HG02884 (cell line): ENCODE data around the gene TENT4A.
"Not testable (repeated sequence)": the region's sequence is repeated elsewhere in the genome, so short reads cannot be mapped to it uniquely, and the experiment has no call there.

Experiments
- ATAC-seq: cut with Tn5 transposase; IDR thresholded peaks from one replicate; pipeline ENCODE4 v1.9.1; 2021; ENCODE audit warnings: mild to moderate bottlenecking, moderate library complexity; ENCODE audit not compliant: unreplicated experiment

Gene TENT4A

DNA sequence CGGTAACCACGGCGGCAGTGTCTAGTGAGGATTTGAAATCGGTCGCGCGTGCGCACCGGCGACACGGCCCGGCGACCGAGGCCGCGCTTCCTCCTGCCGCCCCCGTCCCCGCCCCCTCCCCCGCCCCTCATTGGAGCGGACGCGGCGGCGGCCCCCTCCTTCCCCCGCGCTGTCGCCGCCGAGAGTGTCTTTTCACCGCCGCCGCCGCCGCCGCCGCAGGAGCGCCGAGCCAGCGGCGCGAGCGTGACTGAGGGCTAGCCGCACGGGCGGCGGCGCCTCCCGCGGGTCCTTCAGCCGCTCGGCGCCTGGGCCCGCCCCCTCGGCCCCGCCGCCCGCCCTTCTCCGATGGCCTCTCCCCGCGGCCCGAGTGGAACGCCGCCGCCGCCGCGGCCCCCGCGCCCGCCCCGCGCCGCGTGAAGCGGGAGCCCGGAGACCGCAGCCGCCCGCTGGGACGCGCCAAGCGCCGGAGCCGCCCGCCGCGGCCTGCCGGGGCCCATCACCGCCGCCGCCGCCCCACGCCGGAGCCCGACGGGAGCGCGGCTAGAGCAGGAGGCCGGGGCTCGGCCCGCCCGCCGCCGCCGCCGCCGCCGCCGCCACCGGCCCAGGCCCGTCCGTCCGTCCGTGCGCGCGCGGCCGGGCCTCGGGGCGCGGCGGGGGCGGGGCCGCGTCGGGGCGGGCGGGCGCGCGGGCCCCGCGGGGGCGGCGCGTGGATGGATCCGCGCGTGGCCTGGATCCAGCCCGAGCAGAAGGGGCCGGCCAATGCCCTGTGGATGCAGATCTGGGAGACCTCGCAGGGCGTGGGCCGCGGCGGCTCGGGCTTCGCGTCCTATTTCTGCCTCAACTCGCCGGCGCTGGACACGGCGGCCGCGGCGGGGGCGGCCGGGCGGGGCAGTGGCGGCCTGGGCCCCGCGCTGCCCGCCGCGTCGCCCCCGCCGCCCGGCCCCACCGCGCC is at the start of gene TENT4A:
TENT4A (plus strand) TSS at position 159 of the 952 bp plus-strand sequence; CDS start at position 711, 552 bp downstream.
- peak; percentile 15 for ATAC-seq

DNA sequence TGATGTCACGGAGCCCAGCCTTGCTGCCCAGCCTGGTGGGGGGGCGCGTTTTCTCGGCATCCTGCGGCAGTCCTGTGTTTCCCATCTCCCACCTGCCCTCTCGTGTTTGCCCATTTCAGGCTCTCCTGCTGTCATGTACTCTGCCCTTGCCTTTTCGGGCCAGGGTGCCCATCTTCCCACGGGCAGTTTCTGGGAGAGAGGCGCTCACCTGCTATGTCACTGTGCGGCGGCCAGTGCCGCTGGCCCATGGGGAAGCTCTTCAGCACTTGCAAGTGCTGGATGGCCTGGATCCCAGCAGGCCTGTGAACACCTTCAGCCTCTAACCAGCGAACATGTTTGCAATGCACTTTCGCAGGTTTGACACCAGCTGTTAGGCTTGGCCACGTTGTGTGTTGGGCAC is 46.5 kb upstream of the TENT4A start:
- no peak for ATAC-seq

DNA sequence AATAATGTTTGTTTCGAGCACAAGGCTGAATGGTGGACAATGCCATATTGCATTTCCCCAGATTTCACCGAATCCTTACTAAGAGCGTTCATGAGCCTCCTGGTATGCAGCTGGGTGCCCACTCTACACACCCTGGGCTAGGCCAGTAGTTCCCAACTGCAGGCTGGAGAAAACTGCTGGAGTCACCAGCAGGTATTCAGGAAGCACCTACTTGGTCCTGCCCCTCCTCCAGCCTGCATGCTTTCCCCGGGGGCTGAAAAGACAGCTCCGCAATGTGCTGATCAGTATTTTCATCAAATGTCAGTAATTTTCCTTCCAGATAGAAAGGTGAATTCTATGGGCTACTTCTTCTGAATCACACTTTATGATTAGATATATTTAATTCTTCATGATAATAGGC is 45.6 kb upstream of the TENT4A start:
- ATAC-seq = no peak

DNA sequence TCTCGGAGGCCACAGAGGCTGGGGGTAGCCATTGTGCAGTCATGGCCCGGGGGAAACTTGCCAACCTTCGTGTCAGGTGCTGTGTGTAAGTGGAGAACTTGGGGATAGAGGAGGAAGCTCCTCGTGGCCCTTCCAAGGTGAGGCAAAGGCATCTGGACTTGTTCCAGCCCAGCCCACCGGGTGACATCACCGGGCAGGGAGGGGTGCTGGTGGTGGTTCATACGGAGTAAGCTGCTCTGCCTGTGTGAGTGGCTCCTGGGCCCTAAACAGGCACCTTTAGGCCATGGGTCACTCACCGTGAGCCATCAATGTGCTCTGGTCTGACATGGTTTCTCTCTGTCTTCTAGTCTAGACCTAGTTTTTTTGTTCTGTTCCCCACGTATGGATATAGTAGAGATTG is 44.5 kb upstream of the TENT4A start:
- ATAC-seq = not testable (repeated sequence)

DNA sequence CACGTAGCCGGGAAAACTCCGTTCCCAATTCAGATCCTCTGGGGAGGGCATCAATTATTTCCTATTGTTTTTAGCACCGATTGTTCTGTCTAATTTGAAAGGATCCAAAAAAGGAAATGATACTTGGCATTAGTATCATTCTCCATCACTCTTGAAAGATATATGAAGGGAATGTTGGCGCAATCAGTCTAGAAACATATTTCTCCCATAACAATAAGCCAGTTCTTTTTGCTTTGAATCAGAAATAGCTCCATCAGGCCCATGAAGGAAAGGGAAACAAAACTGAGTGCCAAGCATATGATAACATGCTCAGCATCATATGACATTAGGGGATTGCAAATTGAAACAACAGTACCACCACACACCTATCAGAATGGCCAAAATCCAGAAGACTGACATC is 40.2 kb upstream of the TENT4A start:
- ATAC-seq = no peak

DNA sequence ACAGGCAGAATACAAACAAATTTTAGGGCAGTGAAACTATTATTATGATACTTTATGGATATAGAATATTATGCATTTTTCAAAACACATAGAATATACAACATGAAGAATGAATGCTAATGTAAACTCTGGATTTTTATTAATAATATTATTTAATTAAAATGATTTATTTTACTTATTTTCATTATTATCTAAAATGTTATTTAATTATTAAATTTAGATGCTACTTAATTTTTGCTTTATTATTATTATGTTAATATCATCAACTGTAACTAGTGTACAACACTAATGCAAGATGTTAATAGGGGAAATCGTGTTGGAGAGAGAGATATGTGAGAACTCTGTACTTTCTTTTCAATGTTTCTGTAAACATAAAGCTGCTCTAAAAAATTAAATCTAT is 39.3 kb upstream of the TENT4A start:
- no peak for ATAC-seq

DNA sequence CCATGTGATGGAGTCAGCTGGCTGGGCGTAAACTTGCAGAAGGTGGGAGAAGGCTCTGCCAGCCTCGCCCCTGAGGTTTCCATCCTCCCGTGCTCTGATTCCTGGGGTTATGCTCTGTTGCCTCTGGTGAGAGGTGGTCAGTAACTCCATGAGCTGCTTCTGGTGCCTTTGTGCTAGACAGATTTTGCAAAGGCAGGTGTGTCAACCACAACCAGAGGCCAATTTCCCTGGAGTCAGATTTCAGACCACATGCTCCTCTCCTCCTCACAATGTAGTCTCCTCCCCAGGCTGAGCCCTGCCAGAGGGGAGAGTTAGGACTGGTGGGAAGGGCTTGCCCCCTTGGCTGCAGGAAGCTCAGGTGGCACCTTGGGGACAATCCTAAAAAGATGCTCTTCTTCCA is 38.8 kb upstream of the TENT4A start:
- no peak for ATAC-seq

DNA sequence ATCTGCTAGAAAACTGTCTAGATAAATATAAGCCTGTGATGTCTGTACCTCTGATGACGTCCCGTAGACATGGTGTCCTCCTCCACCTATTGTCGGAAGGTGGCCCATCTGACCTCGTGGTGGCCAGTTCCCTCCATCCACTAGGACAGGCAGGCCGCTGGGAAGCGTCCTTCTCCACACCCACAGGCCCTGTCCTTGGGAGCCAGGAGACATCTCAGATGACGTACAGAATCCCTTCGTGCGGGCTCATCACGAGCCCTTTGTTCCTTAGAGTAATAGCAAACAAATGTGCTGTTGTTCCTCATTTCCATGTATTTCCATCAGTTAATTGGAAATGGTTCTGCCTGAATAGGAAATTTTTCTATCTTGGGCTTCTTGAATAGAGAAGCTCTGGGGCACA is 38.3 kb upstream of the TENT4A start:
- ATAC-seq = no peak

DNA sequence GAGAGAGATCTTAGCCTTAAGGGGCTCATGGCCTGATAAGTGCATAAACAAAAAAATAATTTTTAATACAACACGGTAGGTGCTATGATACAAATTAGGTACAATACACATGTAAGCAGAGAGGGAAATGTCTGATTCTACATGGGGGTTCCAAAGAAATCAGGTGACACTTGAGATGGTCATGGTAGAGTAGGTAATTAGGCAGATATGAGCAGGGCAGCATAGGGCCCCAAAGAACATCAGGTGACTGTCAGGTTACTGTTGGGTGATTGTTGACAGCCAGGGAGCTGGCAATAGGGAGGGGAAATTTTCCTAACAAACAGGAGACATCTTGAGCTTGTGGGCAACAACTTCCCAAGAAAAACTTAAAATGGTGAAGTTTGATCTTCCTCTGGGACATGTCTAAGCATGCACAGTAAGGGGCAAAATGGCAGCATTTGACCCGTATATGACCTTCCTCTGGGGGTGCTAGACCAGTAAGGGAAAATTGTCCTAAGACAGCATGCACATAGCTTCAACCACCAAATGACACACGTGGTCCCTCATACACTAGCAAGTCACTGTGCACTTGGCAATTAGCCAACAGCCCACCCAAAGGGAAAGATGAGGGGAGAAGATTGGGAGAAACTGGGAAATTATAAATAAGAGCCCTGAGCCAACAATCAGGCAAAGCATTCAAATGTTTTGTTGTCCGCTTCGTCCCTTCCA is 37.3 kb upstream of the TENT4A start:
- no peak for ATAC-seq

DNA sequence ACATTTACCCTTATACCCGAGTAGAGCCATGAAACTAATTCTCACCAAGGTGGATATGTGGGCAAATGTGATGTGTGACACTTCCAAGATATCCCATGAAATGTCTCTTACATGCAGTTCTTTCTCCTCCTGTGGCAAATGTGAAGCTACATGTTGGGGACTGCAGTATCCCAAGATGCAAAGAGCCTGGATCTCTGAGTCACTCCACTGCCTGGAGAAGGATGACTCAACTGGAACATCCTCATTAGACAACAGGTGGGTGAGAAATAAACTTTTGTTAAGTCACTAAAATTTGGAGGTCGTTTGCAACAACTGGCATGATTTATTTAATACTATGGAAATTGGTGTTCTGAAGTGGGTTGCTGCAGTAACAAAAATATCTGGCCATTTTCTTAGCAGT is 36.5 kb upstream of the TENT4A start:
- ATAC-seq = no peak

DNA sequence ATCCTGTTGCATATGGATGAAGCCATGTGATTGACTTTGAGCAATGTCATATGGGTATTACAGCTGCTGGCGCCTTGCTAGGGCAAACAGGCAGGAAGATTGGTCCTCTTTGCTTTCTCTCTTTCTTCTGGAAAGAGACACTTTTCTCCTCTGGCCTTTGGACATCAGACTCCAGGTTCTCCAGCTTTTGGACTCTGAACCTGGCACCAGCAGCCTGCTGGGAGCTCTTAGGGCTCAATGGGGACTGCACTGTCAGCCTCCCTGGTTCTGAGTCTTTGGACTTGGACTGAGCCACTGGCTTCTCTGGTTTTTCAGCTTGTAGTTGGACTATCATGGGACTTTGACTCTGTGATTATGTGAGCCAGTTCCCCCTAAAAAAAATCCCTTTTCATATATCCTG is 34.8 kb upstream of the TENT4A start:
- ATAC-seq = no peak

DNA sequence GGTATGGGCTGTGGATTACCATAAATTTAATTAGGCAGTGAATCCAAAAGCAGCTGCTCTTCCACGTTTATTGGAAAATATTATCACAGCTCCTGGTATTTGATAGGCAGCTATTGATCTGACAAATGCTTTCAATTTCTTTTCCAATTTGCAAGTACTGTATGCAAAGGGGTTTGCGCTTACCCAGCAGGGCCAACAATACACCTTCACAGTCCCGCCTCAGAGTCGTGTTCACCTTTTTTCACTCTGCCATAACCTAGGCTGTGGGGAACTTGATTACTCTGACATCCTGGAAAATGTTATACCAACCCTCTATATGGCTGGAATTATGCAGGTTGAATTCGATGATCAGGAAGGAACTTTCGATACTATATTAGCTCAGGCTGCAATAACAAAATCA is 32.3 kb upstream of the TENT4A start:
- no peak for ATAC-seq

DNA sequence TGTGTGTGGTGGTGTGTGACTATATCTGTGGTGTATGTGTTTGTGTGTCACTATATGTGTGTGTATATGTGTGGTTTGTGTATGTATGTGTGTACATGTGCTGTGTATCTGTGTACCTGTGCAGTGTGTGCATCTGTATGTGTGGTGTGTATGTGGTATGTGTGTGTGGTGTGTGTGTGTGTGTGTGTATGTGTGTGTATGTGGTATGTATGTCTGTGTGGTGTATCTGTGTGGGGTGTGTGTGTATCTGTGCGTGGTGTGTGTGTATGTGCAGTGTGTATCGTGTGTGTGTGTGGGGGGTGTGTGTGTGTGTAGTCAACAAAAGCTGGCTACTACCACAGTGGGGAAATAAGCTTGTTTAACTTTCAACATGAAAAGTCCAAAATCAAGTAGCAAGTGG is 31.6 kb upstream of the TENT4A start:
- ATAC-seq = no peak

DNA sequence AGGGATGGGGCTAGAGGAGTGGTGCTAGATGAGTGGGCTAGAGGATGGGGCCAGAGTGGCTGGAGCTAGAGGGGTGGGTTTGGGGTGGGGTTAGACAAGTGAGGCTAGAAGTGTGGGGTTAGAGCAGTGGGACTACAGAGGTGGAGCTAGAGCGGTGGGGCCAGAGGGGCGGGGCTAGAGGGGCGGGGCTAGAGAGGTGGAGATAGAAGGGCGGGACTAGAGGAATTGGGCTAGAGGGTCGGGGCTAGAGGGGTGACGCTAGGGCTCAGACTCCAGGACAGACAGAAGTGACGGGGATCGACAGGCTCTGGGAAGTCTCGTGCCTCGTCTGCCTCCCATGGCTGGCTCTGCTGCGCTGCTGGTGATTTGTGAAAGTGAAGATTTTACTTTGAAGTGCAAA is 31.0 kb upstream of the TENT4A start:
- ATAC-seq = no peak

DNA sequence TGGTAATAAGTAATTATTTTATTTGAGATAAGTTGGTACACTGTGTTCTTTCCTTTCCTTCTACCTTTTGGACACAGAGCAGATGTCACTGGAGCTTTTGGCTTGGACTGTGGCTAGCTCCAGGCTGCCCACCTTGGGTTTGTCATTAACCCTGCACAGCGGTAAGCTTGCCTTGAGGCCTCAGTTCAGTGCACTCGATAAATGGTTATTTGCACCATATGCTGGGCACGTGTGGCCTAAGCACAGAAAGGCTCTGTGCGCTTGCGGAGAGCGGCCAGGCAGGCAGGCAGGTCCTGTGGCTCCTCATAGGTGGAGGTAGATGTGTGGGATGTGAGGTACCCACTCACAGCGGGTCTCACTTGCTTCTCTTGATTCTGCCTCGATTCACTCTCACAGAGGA is 30.0 kb upstream of the TENT4A start:
- ATAC-seq = no peak

DNA sequence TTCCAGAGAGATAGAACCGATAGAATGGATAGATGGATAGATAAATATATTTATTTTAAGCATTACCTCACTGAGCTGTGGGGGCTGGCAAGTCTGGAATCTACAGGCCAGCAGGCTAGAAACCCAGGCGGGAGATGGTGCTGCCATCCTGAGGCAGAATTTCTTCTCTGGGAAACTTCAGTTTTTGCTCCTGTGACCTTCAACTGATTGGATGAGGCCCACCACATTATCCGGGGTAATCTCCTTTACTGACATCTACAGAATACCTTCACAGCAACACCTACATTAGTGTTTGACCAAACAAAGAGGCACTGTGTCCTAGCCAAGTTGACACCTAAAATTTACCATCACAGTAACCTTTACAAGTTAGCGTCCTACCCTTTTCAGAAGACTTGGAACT is 29.2 kb upstream of the TENT4A start:
- no peak for ATAC-seq

DNA sequence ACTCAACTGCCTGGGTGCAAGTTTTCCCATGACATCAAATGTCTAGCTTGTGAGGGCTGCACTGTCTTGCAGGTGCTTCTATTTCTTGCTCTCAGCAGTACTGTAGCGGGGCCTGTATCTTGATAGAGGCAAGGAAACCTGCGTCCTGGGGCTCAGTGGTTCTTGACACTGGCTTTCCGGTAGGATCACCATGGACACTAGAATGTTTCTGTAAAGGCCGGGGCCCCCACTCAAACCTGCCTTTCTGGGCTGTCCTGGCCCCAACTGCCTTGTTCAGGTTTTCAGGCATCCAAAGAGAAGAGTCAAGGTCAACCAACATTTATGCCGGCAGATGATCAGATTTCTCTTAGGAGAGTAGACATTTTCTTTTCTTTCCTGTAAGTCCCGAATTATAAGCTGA is 26.7 kb upstream of the TENT4A start:
- no peak for ATAC-seq

DNA sequence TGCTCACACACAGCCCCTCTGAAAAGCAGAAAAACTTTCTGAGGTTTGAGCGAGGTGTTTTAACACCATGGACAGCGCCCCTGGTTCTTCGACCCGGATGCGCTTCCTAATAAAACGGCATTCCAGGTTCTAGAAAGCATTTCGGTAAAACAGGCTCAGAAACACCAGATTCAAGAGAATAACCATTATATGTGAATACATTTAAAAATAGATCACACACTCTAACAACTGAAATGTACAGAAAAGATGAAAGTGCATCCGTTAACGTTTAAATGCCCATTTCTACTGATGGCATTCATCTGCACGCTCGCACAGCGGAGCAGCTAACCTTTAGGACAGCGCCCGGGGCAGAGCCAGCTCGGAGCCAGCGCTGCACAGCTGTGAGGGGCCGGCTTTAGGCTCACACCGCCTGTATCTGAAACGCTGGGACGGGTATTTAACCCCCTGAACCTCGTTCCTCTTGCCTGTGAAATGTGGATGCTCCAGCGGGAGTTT is 26.3 kb upstream of the TENT4A start:
- no peak for ATAC-seq

DNA sequence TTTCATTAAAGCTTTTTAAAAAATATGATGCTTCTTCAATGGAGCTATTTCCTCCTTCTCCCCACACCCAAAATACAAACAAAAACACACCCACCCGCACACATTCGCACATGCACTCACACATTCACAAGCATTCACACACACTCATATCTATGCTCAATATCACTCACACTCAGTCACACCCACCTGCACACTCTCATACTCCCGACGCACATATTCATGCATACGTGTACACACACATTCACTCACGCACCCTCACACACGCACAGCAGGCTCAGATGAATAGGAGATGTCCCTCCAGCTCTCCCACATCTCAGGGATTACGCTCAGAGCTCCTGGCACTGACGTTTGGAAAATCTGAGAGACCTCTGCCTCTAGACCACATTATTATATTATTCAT is 25.7 kb upstream of the TENT4A start:
- ATAC-seq = no peak

DNA sequence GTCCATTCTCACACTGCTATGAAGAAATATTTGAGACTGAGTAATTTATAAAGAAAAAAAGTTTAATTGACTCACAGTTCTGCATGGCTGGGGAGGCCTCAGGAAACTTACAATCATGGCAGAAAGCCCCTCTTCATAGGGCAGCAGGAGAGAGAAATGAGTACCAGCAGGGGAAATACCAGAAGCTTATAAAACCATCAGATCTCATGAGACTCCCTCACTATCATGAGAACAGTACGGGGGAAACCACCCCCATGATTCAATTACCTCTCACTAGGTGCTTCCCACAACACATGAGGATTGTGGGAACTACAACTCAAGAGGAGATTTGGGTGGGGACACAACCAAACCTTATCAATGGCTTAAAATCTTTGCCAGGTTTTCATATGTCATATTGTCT is 20.3 kb upstream of the TENT4A start:
- no peak for ATAC-seq

DNA sequence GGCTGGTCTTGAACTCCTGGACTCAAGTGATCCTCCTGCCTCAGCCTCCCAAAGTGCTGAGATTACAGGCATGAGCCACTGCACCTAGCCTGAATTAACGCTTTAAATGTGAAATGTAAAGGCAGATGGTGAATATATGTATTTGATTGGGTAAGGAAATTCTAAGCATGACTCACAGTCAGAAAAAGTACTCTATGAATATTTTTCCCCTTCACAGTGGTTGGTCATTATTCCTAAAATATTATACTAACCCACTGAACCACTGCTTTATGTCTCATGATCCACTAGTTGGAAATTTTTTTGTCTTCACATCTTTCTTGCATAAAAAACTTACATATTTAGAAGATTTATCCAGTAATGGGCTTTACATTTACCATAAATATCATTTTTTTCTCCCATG is 14.5 kb upstream of the TENT4A start:
- no peak for ATAC-seq

DNA sequence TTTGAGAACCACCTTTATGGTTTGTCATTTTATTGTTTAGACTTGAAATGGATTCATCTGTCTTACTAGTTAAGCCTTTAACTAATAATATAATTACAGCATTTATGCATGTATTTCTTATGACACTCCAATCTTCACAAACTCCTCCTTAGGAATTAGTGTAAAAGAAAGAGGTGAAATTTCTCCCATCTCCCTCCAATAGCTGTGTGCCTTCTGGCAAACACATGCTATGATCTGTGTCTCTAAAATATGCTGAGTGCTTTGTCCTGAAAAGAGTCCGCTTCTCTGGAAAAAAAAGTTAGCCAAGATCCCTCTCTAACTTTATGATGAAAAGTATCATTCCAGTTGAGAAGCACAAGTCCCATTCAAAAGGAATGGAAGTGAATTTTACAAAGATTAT is 13.9 kb upstream of the TENT4A start:
- ATAC-seq = no peak
